Caco-2 (cell line): ENCODE measurements around the gene KLK11. TPM values are rescaled to one million over a fixed set of nuclear protein-coding genes. Genes with fewer than 3 reads are reported as not detected.

Source experiments
- BruUV-seq: library from RNA; stranded (reverse); fragments of 400-500 nt; replicated peaks from 2 replicates; lab custom pipeline; 2021; lab: Mats Ljungman, UMichigan
- CTCF ChIA-PET: fragments of 300-600 bp; sonication (Branson Sonifier 250); formaldehyde crosslinking; loops from one replicate; lab custom pipeline; 2022; ENCODE audit warnings: antibody characterized with exemption; lab: Charles Lee
- POLR2A ChIA-PET: fragments of 300-600 bp; sonication (Branson Sonifier 250); formaldehyde crosslinking; loops from one replicate; lab custom pipeline; 2022; ENCODE audit warnings: antibody characterized with exemption; lab: Charles Lee
- DNase-seq, 2 experiments: peaks; one replicate each; pipeline versions ENCODE4 v3.0.0 to v3.0.0-alpha.2; 2020 to 2022
- H3K27me3 ChIP-seq: replicated peaks from 2 replicates; pipeline ENCODE4 v1.6.0; 2011; ENCODE audit warnings: low read length; ENCODE audit not compliant: control insufficient read depth, insufficient read depth
- H3K36me3 ChIP-seq: 2 replicates; pipeline ENCODE4 v1.5.1; 2011; ENCODE audit warnings: low read length; ENCODE audit not compliant: control insufficient read depth, insufficient read depth
- H3K4me1 ChIP-seq: fragments of 250-450 bp; sonication (Bioruptor Pico); 2 replicates; pipeline ENCODE4 v1.5.1; 2020; ENCODE audit warnings: mild to moderate bottlenecking
- H3K4me3 ChIP-seq: 2 replicates; pipeline ENCODE4 v1.5.1; 2011; ENCODE audit warnings: low read depth, mild to moderate bottlenecking, control low read depth, low read length
- H3K9me3 ChIP-seq: fragments of 250-450 bp; sonication (Bioruptor Pico); 2 replicates; pipeline ENCODE4 v1.5.1; 2020; ENCODE audit warnings: mild to moderate bottlenecking, moderate library complexity
- H3K27ac Mint-ChIP-seq: one replicate; pipeline ENCODE4 v1.8.0; 2022; ENCODE audit warnings: mixed read lengths; ENCODE audit not compliant: unreplicated experiment
- H3K27me3 Mint-ChIP-seq: one replicate; pipeline ENCODE4 v1.8.0; 2022; ENCODE audit warnings: mixed read lengths; ENCODE audit not compliant: insufficient read depth, unreplicated experiment
- H3K36me3 Mint-ChIP-seq: one replicate; pipeline ENCODE4 v1.8.0; 2022; ENCODE audit warnings: mild to moderate bottlenecking, mixed read lengths; ENCODE audit not compliant: insufficient read depth, unreplicated experiment
- H3K4me1 Mint-ChIP-seq: one replicate; pipeline ENCODE4 v1.8.0; 2022; ENCODE audit warnings: low read depth, mixed read lengths; ENCODE audit not compliant: unreplicated experiment
- H3K4me3 Mint-ChIP-seq: one replicate; pipeline ENCODE4 v1.8.0; 2022; ENCODE audit warnings: mild to moderate bottlenecking, moderate library complexity, mixed read lengths; ENCODE audit not compliant: unreplicated experiment
- H3K9me3 Mint-ChIP-seq: one replicate; pipeline ENCODE4 v1.8.0; 2022; ENCODE audit warnings: mixed read lengths; ENCODE audit not compliant: unreplicated experiment
- intact Hi-C: fragments of 100-400 bp; cut with micrococcal nuclease; formaldehyde crosslinking; loops from one replicate; pipeline ENCODE4 v1.10.0; 2022; ENCODE audit not compliant: unreplicated experiment
- total RNA-seq: library from RNA; stranded (reverse); gene quantifications from 2 replicates; pipeline ENCODE4 v1.2.3, GENCODE V29; 2022
- TF ChIP-seq, protein P1 (sequence below), 2 experiments: fragments of 200-600 bp in 1 of 2; IDR thresholded peaks; 1 replicate in 1 of 2; 2 replicates in 1 of 2; pipeline versions ENCODE4 v1.5.1 to v1.8.0; 2011 to 2022; ENCODE audit warnings: antibody characterized with exemption in 1 of 2, control low read depth in 1 of 2, inconsistent platforms in 1 of 2, low read depth in 1 of 2, low read length in 1 of 2, mild to moderate bottlenecking in 1 of 2, moderate library complexity in 1 of 2; ENCODE audit not compliant: insufficient read depth in 1 of 2, severe bottlenecking in 1 of 2, unreplicated experiment in 1 of 2

KLK11 gene
- total RNA-seq, 1 experiment from 2014 or later, result not detected

DNA sequence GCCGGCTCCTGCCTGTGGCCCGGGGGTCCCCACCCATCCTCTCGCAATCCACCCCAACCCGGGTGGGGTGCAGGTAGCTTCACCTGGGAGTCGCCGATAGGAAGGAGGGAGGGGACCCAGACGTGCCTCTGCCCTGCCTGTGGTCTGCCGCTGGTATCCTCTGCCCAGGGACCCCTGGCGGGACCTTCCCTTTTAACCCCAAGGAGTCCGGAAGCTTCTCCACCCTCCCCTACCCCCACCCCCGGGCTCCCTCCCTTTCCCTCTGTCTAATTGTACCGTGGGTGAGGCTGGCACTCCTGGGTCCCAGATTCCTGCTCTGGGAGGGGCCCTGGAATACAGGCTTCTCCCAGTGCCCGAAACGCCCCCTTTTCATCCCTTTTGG is 6.9 kb downstream of the KLK11 start, which contains the start of gene KLK10:
TSS of gene KLK10 (minus strand) at position 166 of the 382 bp plus-strand sequence. CDS start 579 bp downstream, outside the sequence.
- H3K9me3 Mint-ChIP-seq, result no peaks in the 10 kb centered on the region
- POLR2A ChIA-PET, result no interaction called here
- TF ChIP-seq, protein P1, sequence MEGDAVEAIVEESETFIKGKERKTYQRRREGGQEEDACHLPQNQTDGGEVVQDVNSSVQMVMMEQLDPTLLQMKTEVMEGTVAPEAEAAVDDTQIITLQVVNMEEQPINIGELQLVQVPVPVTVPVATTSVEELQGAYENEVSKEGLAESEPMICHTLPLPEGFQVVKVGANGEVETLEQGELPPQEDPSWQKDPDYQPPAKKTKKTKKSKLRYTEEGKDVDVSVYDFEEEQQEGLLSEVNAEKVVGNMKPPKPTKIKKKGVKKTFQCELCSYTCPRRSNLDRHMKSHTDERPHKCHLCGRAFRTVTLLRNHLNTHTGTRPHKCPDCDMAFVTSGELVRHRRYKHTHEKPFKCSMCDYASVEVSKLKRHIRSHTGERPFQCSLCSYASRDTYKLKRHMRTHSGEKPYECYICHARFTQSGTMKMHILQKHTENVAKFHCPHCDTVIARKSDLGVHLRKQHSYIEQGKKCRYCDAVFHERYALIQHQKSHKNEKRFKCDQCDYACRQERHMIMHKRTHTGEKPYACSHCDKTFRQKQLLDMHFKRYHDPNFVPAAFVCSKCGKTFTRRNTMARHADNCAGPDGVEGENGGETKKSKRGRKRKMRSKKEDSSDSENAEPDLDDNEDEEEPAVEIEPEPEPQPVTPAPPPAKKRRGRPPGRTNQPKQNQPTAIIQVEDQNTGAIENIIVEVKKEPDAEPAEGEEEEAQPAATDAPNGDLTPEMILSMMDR (IDR thresholded peaks at IDR 0.05; ENCODE audit: insufficient read depth in 1 of 2, low read depth in 1 of 2, low read length in 1 of 2, severe bottlenecking in 1 of 2, unreplicated experiment in 1 of 2), result no peak
- 0 out of 2 replicates have a peak, but pooled peaks cover 4% of the 10 kb centered on the region for H3K4me1 ChIP-seq
- no peaks in the 10 kb centered on the region for H3K9me3 ChIP-seq
- no peaks in the 10 kb centered on the region for H3K36me3 Mint-ChIP-seq
- H3K27me3 Mint-ChIP-seq, result peaks cover 31% of the 10 kb centered on the region
- H3K27me3 ChIP-seq, result peaks cover 5% of the 10 kb centered on the region
- H3K4me1 Mint-ChIP-seq, result no peaks in the 10 kb centered on the region
- intact Hi-C loops, result no loop called here
- CTCF ChIA-PET, result interaction anchor here (0.6 kb wide), 2 partner anchors 24 to 610 kb away, joined by 3 read pairs; no protein-coding TSS in a partner anchor
- BruUV-seq, result no TSS peak
- no peak within 1 kb of the TSS for H3K27ac Mint-ChIP-seq
- H3K36me3 ChIP-seq, result no peaks in the 10 kb centered on the region
- no peak for DNase-seq
- H3K4me3 Mint-ChIP-seq, result peak within 1 kb of the TSS; percentile 60
- H3K4me3 ChIP-seq, result peak within 1 kb of the TSS; percentile 17

DNA sequence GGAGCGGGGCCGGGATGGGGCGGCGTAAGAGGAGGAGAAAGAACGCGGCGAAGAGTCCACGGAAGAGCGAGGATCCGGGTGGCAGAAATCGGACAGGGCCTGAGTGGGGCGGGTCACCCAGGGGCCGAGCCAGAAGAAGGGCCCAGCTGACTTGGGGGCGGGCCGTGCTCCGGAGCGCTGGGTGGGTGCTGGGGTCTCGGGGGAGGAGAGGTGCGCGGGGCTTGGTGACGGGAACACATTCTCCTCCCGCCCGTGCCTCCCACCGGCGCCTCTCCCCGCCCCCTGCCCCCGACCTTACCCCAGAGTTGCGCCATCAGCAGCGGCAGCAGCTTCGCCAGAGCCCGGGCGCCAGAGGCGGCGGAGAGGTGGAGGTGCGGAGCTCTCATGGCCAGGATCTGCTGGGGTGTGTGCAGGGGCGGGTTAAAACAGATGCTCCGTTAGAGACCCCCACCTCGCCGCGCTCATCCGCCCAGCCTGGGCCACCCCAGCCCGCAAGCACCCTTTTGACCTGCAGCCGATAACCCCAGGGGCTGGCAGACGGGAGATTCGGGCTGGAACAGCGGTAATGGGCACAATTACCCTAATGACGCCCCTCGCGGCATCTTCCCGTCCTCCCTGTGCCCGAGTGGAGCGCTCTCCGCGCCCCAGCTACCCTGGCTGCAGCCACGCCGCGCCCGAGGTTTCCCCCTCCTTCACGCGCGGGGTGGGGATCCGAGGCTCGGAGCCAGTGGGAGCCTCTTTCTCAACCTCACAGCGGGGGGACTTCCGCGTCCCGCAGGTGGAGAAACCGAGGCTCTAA is 7.5 kb downstream of the KLK11 start:
- no peaks in the 10 kb centered on the region for H3K36me3 ChIP-seq

More for the DNA sequence above, 7.5 kb downstream of the KLK11 start:
- Histone ChIP-seq H3K4me1 (0 out of 2 replicates have a peak, but pooled peaks cover 4% of the 10 kb centered on the region), H3K27me3 (peaks cover 5% of the 10 kb centered on the region), H3K4me3 (peak overlapping the region; percentile 17), H3K9me3 (no peaks in the 10 kb centered on the region)
- H3K4me1 Mint-ChIP-seq, result no peaks in the 10 kb centered on the region
- no TSS peak for BruUV-seq
- POLR2A ChIA-PET, result no interaction called here
- TF ChIP-seq, protein P1 (IDR thresholded peaks at IDR 0.05; ENCODE audit: insufficient read depth in 1 of 2, low read depth in 1 of 2, low read length in 1 of 2, severe bottlenecking in 1 of 2, unreplicated experiment in 1 of 2), result no peak
- DNase-seq, result no peak
- no peaks in the 10 kb centered on the region for H3K9me3 Mint-ChIP-seq
- no peaks in the 10 kb centered on the region for H3K36me3 Mint-ChIP-seq
- H3K27me3 Mint-ChIP-seq, result peaks cover 35% of the 10 kb centered on the region
- CTCF ChIA-PET, result interaction anchor here (0.6 kb wide), 4 partner anchors 24 to 610 kb away, joined by 3 to 6 read pairs (median 3); no protein-coding TSS in a partner anchor
- H3K4me3 Mint-ChIP-seq, result peak overlapping the region; percentile 60
- intact Hi-C loops, result no loop called here
- no peak overlapping the region for H3K27ac Mint-ChIP-seq
